Measurements from ENCODE around the gene ATG4D.

GRCh38 chr19:10508707-10509106 is 35.0 kb upstream of the ATG4D start:
- TF ChIP-seq EZH2 (IDR thresholded peaks at IDR 0.05) (no peak), POLR2AphosphoS5 (IDR thresholded peaks at IDR 0.05; ENCODE audit: borderline replicate concordance, low read depth, low read length) (no peak)
